Kidney glomerular epithelial cell (primary cell): ENCODE data around the gene ERFL.

Experiments used
- DNase-seq: peaks from one replicate; lab custom pipeline; 2025; lab: John Stamatoyannopoulos, UW

The ERFL gene

DNA sequence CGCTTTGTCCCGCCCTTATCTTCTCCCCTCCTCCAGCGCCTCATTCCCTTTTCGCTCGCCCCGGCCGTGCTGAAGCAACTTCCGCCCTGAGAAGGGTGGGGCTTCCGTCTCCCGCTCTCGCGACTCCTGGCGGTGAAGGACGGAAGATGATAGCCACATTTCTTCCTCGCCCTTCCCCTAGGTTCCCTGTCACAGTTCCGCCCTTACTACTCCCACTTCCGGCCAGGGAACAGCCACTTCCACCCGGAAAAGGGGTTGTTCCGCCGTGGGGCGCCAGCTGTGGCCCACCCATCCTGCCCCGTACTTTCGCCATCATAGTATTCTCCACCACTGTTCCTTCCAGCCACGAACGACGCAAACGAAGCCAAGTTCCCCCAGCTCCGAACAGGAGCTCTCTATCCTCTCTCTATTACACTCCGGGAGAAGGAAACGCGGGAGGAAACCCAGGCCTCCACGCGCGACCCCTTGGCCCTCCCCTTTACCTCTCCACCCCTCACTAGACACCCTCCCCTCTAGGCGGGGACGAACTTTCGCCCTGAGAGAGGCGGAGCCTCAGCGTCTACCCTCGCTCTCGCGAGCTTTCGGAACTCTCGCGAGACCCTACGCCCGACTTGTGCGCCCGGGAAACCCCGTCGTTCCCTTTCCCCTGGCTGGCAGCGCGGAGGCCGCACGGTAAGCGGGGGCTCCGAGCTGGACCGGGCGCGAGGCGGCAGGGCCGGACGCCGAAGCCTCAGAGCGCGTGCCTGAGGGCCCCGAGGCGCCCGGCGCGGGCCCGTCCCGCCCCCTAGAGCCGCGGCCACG lies 68.4 kb downstream of the ERFL start, which contains the start of gene RPS19:
Gene RPS19 (plus strand): TSS at position 638 of the 801 bp plus-strand sequence. CDS start 520 bp downstream, outside the sequence.
- DNase-seq = peak; percentile 97

DNA sequence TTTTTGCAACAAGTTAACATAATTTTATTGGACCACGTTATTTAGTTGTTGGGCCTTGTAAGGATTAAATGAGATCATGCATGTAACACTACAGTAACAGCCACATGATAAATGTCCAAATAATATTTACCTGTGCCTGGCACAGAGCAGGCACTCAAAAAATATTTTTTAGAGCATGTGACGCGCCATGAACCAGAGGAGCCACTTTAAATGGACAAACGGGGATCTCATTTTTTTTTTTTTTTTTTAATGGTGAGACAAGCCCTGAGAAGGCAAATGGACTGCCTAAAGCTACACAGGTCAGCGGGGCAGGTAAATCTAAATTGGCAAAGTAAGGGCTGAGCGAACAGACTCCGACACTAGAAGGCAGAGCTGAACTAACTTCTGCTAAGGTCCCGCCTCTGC lies 69.0 kb downstream of the ERFL start:
- no peak for DNase-seq
